Stimulated activated CD8-positive, alpha-beta memory T cell treated with anti-CD3 and anti-CD28 coated beads, Interleukin-7, amount 100 ng/mL, for 24 hours (primary cell): ENCODE data around the gene SEMA5B.

Source experiments
- DNase-seq: peaks from one replicate; pipeline ENCODE4 v3.0.0-alpha.2; 2020; ENCODE audit warnings: low read depth

SEMA5B gene

GRCh38 chr3:123025642-123026521 lies 1.7 kb downstream of the SEMA5B start:
- no peak for DNase-seq

- DNase-seq, result no peak
Observed at GRCh38 chr3:123024056-123024455, 3.5 kb downstream of the SEMA5B start.

GRCh38 chr3:123021996-123022510 lies 5.5 kb downstream of the SEMA5B start:
- DNase-seq, result no peak

GRCh38 chr3:123021388-123021787 lies 6.2 kb downstream of the SEMA5B start:
- DNase-seq, result no peak

- no peak for DNase-seq
Observed at GRCh38 chr3:123020709-123021108, 6.9 kb downstream of the SEMA5B start.

- DNase-seq, result no peak
Observed at GRCh38 chr3:123019591-123019990, 8.0 kb downstream of the SEMA5B start.

- no peak for DNase-seq
Observed at GRCh38 chr3:123019161-123019560, 8.4 kb downstream of the SEMA5B start.

GRCh38 chr3:123018683-123019082 lies 8.9 kb downstream of the SEMA5B start:
- DNase-seq, result no peak

- no peak for DNase-seq
Observed at GRCh38 chr3:123015596-123015995, 12.0 kb downstream of the SEMA5B start.

GRCh38 chr3:123013876-123014275 lies 13.7 kb downstream of the SEMA5B start:
- DNase-seq, result no peak

- DNase-seq, result no peak
Observed at GRCh38 chr3:123012652-123013051, 14.9 kb downstream of the SEMA5B start.

- DNase-seq, result no peak
Observed at GRCh38 chr3:123011447-123011846, 16.1 kb downstream of the SEMA5B start.

- no peak for DNase-seq
Observed at GRCh38 chr3:123008840-123009239, 18.7 kb downstream of the SEMA5B start.

GRCh38 chr3:123006609-123007008 lies 21.0 kb downstream of the SEMA5B start:
- DNase-seq, result no peak

- DNase-seq, result no peak
Observed at GRCh38 chr3:123005291-123005690, 22.3 kb downstream of the SEMA5B start.

GRCh38 chr3:123004201-123004918 lies 23.2 kb downstream of the SEMA5B start:
- no peak for DNase-seq

GRCh38 chr3:123002749-123003497 lies 24.6 kb downstream of the SEMA5B start:
- DNase-seq, result no peak

GRCh38 chr3:123002100-123002748 lies 25.3 kb downstream of the SEMA5B start:
- DNase-seq, result no peak

GRCh38 chr3:122998856-122999255 lies 28.7 kb downstream of the SEMA5B start:
- DNase-seq, result no peak

- DNase-seq, result no peak
Observed at GRCh38 chr3:122998206-122998605, 29.4 kb downstream of the SEMA5B start.

GRCh38 chr3:122996038-122996580 lies 31.5 kb downstream of the SEMA5B start:
- DNase-seq, result no peak

- no peak for DNase-seq
Observed at GRCh38 chr3:122994954-122995353, 32.6 kb downstream of the SEMA5B start.
